ENCODE measurements around the gene ELP5.

The ELP5 gene

DNA sequence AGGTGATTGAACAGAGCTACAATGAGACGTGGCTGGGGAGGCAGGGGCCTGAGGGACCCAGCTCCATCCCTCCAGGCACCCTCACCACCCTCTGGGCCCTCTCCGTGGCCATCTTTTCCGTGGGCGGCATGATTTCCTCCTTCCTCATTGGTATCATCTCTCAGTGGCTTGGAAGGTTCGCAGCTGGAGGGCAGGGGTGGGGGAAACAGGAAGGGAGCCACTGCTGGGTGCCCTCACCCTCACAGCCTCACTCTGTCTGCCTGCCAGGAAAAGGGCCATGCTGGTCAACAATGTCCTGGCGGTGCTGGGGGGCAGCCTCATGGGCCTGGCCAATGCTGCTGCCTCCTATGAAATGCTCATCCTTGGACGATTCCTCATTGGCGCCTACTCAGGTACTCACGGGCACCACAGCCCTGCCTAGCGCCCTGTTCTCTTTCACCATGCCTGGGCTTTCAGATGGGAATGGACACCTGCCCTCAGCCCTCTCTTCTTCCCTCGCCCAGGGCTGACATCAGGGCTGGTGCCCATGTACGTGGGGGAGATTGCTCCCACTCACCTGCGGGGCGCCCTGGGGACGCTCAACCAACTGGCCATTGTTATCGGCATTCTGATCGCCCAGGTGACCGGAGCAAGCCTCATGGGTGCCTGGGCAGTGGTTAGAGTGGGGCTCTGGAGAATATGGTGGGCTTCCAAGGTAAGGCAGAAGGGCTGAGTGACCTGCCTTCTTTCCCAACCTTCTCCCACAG lies 31.6 kb downstream of the ELP5 start:
- TF ChIP-seq ISL1 (CRISPR knock-in tag; IDR thresholded peaks at IDR 0.05), result no peak
- no peak for TF ChIP-seq PPARA (CRISPR knock-in tag; IDR thresholded peaks at IDR 0.05; ENCODE audit: borderline replicate concordance)
- TF ChIP-seq BACH2 (CRISPR knock-in tag; IDR thresholded peaks at IDR 0.05; ENCODE audit: borderline replicate concordance), result no peak
- TF ChIP-seq, protein P1, sequence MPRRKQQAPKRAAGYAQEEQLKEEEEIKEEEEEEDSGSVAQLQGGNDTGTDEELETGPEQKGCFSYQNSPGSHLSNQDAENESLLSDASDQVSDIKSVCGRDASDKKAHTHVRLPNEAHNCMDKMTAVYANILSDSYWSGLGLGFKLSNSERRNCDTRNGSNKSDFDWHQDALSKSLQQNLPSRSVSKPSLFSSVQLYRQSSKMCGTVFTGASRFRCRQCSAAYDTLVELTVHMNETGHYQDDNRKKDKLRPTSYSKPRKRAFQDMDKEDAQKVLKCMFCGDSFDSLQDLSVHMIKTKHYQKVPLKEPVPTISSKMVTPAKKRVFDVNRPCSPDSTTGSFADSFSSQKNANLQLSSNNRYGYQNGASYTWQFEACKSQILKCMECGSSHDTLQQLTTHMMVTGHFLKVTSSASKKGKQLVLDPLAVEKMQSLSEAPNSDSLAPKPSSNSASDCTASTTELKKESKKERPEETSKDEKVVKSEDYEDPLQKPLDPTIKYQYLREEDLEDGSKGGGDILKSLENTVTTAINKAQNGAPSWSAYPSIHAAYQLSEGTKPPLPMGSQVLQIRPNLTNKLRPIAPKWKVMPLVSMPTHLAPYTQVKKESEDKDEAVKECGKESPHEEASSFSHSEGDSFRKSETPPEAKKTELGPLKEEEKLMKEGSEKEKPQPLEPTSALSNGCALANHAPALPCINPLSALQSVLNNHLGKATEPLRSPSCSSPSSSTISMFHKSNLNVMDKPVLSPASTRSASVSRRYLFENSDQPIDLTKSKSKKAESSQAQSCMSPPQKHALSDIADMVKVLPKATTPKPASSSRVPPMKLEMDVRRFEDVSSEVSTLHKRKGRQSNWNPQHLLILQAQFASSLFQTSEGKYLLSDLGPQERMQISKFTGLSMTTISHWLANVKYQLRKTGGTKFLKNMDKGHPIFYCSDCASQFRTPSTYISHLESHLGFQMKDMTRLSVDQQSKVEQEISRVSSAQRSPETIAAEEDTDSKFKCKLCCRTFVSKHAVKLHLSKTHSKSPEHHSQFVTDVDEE (CRISPR knock-in tag; IDR thresholded peaks at IDR 0.05), result no peak
- no peak for TF ChIP-seq OSR1 (CRISPR knock-in tag; IDR thresholded peaks at IDR 0.05)
- no peak for TF ChIP-seq ESRRG (CRISPR knock-in tag; IDR thresholded peaks at IDR 0.05)
- TF ChIP-seq, protein P2, sequence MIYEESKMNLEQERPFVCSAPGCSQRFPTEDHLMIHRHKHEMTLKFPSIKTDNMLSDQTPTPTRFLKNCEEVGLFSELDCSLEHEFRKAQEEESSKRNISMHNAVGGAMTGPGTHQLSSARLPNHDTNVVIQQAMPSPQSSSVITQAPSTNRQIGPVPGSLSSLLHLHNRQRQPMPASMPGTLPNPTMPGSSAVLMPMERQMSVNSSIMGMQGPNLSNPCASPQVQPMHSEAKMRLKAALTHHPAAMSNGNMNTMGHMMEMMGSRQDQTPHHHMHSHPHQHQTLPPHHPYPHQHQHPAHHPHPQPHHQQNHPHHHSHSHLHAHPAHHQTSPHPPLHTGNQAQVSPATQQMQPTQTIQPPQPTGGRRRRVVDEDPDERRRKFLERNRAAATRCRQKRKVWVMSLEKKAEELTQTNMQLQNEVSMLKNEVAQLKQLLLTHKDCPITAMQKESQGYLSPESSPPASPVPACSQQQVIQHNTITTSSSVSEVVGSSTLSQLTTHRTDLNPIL (CRISPR knock-in tag; IDR thresholded peaks at IDR 0.05; ENCODE audit: low read depth), result no peak
- no peak for TF ChIP-seq SNAI2 (CRISPR knock-in tag; IDR thresholded peaks at IDR 0.05)
- TF ChIP-seq ARNTL (CRISPR knock-in tag; IDR thresholded peaks at IDR 0.05; ENCODE audit: borderline replicate concordance, low read depth), result no peak
- TF ChIP-seq ZNF565 (CRISPR knock-in tag; conservative IDR thresholded peaks at IDR 0.05; ENCODE audit: low read depth), result no peak
- TF ChIP-seq ZNF8 (CRISPR knock-in tag; IDR thresholded peaks at IDR 0.05), result no peak
- no peak for TF ChIP-seq RARB (CRISPR knock-in tag; IDR thresholded peaks at IDR 0.05)
- TF ChIP-seq ZFP30 (CRISPR knock-in tag; IDR thresholded peaks at IDR 0.05), result no peak
- TF ChIP-seq TCF4 (CRISPR knock-in tag; IDR thresholded peaks at IDR 0.05; ENCODE audit: borderline replicate concordance), result no peak
- TF ChIP-seq, protein P3, sequence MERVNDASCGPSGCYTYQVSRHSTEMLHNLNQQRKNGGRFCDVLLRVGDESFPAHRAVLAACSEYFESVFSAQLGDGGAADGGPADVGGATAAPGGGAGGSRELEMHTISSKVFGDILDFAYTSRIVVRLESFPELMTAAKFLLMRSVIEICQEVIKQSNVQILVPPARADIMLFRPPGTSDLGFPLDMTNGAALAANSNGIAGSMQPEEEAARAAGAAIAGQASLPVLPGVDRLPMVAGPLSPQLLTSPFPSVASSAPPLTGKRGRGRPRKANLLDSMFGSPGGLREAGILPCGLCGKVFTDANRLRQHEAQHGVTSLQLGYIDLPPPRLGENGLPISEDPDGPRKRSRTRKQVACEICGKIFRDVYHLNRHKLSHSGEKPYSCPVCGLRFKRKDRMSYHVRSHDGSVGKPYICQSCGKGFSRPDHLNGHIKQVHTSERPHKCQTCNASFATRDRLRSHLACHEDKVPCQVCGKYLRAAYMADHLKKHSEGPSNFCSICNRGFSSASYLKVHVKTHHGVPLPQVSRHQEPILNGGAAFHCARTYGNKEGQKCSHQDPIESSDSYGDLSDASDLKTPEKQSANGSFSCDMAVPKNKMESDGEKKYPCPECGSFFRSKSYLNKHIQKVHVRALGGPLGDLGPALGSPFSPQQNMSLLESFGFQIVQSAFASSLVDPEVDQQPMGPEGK (CRISPR knock-in tag; IDR thresholded peaks at IDR 0.05; ENCODE audit: borderline replicate concordance), result no peak
- TF ChIP-seq ZNF70 (CRISPR knock-in tag; IDR thresholded peaks at IDR 0.05), result no peak
- TF ChIP-seq CSDC2 (CRISPR knock-in tag; IDR thresholded peaks at IDR 0.05), result no peak
- TF ChIP-seq, protein P4, sequence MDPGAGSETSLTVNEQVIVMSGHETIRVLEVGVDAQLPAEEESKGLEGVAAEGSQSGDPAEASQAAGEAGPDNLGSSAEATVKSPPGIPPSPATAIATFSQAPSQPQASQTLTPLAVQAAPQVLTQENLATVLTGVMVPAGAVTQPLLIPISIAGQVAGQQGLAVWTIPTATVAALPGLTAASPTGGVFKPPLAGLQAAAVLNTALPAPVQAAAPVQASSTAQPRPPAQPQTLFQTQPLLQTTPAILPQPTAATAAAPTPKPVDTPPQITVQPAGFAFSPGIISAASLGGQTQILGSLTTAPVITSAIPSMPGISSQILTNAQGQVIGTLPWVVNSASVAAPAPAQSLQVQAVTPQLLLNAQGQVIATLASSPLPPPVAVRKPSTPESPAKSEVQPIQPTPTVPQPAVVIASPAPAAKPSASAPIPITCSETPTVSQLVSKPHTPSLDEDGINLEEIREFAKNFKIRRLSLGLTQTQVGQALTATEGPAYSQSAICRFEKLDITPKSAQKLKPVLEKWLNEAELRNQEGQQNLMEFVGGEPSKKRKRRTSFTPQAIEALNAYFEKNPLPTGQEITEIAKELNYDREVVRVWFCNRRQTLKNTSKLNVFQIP (CRISPR knock-in tag; IDR thresholded peaks at IDR 0.05; ENCODE audit: borderline replicate concordance, low read depth), result no peak
- no peak for ATAC-seq

DNA sequence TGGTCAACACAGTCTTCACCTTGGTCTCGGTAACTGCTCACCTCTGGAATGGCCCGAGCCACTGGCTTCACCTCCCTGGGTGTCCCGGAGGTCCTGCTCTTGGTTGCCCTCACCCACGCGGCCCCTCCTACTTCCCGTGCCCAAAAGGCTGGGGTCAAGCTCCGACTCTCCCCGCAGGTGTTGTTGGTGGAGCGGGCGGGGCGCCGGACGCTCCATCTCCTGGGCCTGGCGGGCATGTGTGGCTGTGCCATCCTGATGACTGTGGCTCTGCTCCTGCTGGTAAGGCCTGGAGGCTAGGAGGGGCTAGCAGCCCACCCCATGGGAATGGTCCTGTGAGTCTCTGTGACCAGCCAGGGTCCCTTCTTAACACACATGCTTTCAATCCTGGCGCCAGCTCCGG lies 32.9 kb downstream of the ELP5 start:
- no peak for TF ChIP-seq ISL1 (CRISPR knock-in tag; IDR thresholded peaks at IDR 0.05)
- TF ChIP-seq OSR1 (CRISPR knock-in tag; IDR thresholded peaks at IDR 0.05), result no peak
- TF ChIP-seq SNAI2 (CRISPR knock-in tag; IDR thresholded peaks at IDR 0.05), result no peak
- TF ChIP-seq TCF4 (CRISPR knock-in tag; IDR thresholded peaks at IDR 0.05; ENCODE audit: borderline replicate concordance), result no peak
- TF ChIP-seq, protein P3 (CRISPR knock-in tag; IDR thresholded peaks at IDR 0.05; ENCODE audit: borderline replicate concordance), result no peak
- TF ChIP-seq ZFP3 (CRISPR knock-in tag; IDR thresholded peaks at IDR 0.05), result no peak
- TF ChIP-seq, protein P2 (CRISPR knock-in tag; IDR thresholded peaks at IDR 0.05; ENCODE audit: low read depth), result no peak
- TF ChIP-seq, protein P5, sequence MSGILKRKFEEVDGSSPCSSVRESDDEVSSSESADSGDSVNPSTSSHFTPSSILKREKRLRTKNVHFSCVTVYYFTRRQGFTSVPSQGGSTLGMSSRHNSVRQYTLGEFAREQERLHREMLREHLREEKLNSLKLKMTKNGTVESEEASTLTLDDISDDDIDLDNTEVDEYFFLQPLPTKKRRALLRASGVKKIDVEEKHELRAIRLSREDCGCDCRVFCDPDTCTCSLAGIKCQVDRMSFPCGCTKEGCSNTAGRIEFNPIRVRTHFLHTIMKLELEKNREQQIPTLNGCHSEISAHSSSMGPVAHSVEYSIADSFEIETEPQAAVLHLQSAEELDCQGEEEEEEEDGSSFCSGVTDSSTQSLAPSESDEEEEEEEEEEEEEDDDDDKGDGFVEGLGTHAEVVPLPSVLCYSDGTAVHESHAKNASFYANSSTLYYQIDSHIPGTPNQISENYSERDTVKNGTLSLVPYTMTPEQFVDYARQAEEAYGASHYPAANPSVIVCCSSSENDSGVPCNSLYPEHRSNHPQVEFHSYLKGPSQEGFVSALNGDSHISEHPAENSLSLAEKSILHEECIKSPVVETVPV (CRISPR knock-in tag; IDR thresholded peaks at IDR 0.05), result no peak
- TF ChIP-seq ZNF70 (CRISPR knock-in tag; IDR thresholded peaks at IDR 0.05), result no peak
- TF ChIP-seq ZC3H10 (CRISPR knock-in tag; IDR thresholded peaks at IDR 0.05), result no peak
- no peak for TF ChIP-seq ZNF565 (CRISPR knock-in tag; conservative IDR thresholded peaks at IDR 0.05; ENCODE audit: low read depth)
- no peak for TF ChIP-seq CSDC2 (CRISPR knock-in tag; IDR thresholded peaks at IDR 0.05)
- no peak for TF ChIP-seq ZNF8 (CRISPR knock-in tag; IDR thresholded peaks at IDR 0.05)
- TF ChIP-seq BACH2 (CRISPR knock-in tag; IDR thresholded peaks at IDR 0.05; ENCODE audit: borderline replicate concordance), result no peak
- TF ChIP-seq, protein P4 (CRISPR knock-in tag; IDR thresholded peaks at IDR 0.05; ENCODE audit: borderline replicate concordance, low read depth), result no peak
- no peak for TF ChIP-seq GLIS3 (CRISPR knock-in tag; IDR thresholded peaks at IDR 0.05)
- no peak for ATAC-seq

All from SK-N-SH treated with all-trans-retinoic acid at 6 μM for 48 hours (cell line).